SK-N-SH (cell line): ENCODE data around the gene BAIAP2. TPM values are rescaled to one million over a fixed set of nuclear protein-coding genes. Genes with fewer than 3 reads are reported as not detected.

Experiments used
- CTCF ChIA-PET: fragments of 300-600, 350-600 bp; formaldehyde crosslinking; extraction: SDS; loops from one replicate; lab custom pipeline; 2021; lab: Yijun Ruan, JAX
- POLR2A ChIA-PET: fragments of 350-600 bp; sonication (Branson Sonifier 250); formaldehyde crosslinking; extraction: SDS; loops from one replicate; lab custom pipeline; 2020; ENCODE audit warnings: antibody characterized with exemption, inconsistent platforms; lab: Yijun Ruan, JAX
- DNase-seq: peaks from one replicate; pipeline ENCODE4 v3.0.0; 2012
- H2AFZ ChIP-seq: fragments of 200-600 bp; sonication (generic); 2 replicates; pipeline ENCODE4 v1.8.1; 2016; ENCODE audit warnings: antibody characterized with exemption, mild to moderate bottlenecking, low read depth
- H3F3A ChIP-seq: fragments of 200-600 bp; sonication (generic); replicated peaks from 2 replicates; pipeline ENCODE3; 2016; ENCODE audit warnings: antibody characterized with exemption, mild to moderate bottlenecking; ENCODE audit not compliant: insufficient read depth
- H3K27ac ChIP-seq, 2 experiments: fragments of 200-500 bp in 1 of 2; fragments of 200-600 bp in 1 of 2; sonication (Bioruptor generic) in 1 of 2; sonication (generic), shearing (Covaris generic) in 1 of 2; 2 replicates each; pipeline versions ENCODE4 v1.5.1 to v1.6.1; 2014 to 2016; ENCODE audit warnings: low read depth in 2 of 2, inconsistent platforms in 1 of 2, low read length in 1 of 2, mild to moderate bottlenecking in 1 of 2, mixed read lengths in 1 of 2
- H3K27me3 ChIP-seq: fragments of 200-600 bp; sonication (generic), shearing (Covaris generic); 2 replicates; pipeline ENCODE4 v1.6.1; 2016; ENCODE audit warnings: mixed run types; ENCODE audit not compliant: insufficient read depth
- H3K36me3 ChIP-seq, 2 experiments: fragments of 200-500 bp in 1 of 2; fragments of 200-600 bp in 1 of 2; sonication (Bioruptor generic) in 1 of 2; sonication (generic) in 1 of 2; replicated peaks in 1 of 2; 2 replicates each; pipeline versions ENCODE3 to v1.5.1; 2014 to 2016; ENCODE audit warnings: low read length in 1 of 2, mild to moderate bottlenecking in 1 of 2; ENCODE audit not compliant: insufficient read depth in 2 of 2, control insufficient read depth in 1 of 2
- H3K4me1 ChIP-seq, 2 experiments: fragments of 200-500 bp in 1 of 2; fragments of 200-600 bp in 1 of 2; sonication (Bioruptor generic) in 1 of 2; sonication (generic), shearing (Covaris generic) in 1 of 2; 2 replicates each; pipeline versions ENCODE4 v1.5.1 to v1.6.1; 2014 to 2016; ENCODE audit warnings: low read depth in 1 of 2, low read length in 1 of 2, mixed run types in 1 of 2; ENCODE audit not compliant: insufficient read depth in 2 of 2, control insufficient read depth in 1 of 2
- H3K4me2 ChIP-seq: fragments of 200-600 bp; sonication (generic), shearing (Covaris generic); 2 replicates; pipeline ENCODE4 v1.6.1; 2017; ENCODE audit warnings: mixed run types
- H3K4me3 ChIP-seq, 2 experiments: fragments of 200-500 bp in 1 of 2; fragments of 200-600 bp in 1 of 2; sonication (Bioruptor generic) in 1 of 2; sonication (generic), shearing (Covaris generic) in 1 of 2; 2 replicates each; pipeline versions ENCODE4 v1.5.1 to v1.8.1; 2014 to 2016; ENCODE audit warnings: low read depth in 2 of 2, inconsistent platforms in 1 of 2, low read length in 1 of 2, mild to moderate bottlenecking in 1 of 2, mixed read lengths in 1 of 2, moderate library complexity in 1 of 2
- H3K79me2 ChIP-seq: fragments of 200-600 bp; sonication (generic); 2 replicates; pipeline ENCODE4 v1.8.1; 2017; ENCODE audit warnings: mild to moderate bottlenecking; ENCODE audit not compliant: insufficient read depth
- H3K9ac ChIP-seq: fragments of 200-600 bp; sonication (generic); 2 replicates; pipeline ENCODE4 v1.6.1; 2017; ENCODE audit warnings: mixed run types
- H3K9me2 ChIP-seq: fragments of 200-600 bp; sonication (generic); 2 replicates; pipeline ENCODE4 v1.6.1; 2017; ENCODE audit warnings: mixed run types
- H3K9me3 ChIP-seq: fragments of 200-600 bp; sonication (generic); 2 replicates; pipeline ENCODE4 v1.6.1; 2017; ENCODE audit warnings: mixed run types, mild to moderate bottlenecking, moderate library complexity
- H4K20me1 ChIP-seq: fragments of 200-600 bp; sonication (generic); 2 replicates; pipeline ENCODE4 v1.6.1; 2017; ENCODE audit warnings: mild to moderate bottlenecking, mixed run types; ENCODE audit not compliant: insufficient read depth
- EP300 ChIP-seq, 2 experiments: IDR thresholded peaks; 2 replicates each; pipeline versions ENCODE4 v1.4.0 to v1.6.1; 2012; ENCODE audit warnings: borderline replicate concordance in 1 of 2, low read depth in 1 of 2, low read length in 1 of 2
- FOSL2 ChIP-seq: IDR thresholded peaks from 2 replicates; pipeline ENCODE4 v1.4.0; 2012; ENCODE audit warnings: low read depth, mild to moderate bottlenecking, moderate library complexity, borderline replicate concordance
- FOXJ3 ChIP-seq: sonication (generic); formaldehyde crosslinking; IDR thresholded peaks from 2 replicates; pipeline ENCODE4 v1.5.1; 2020; ENCODE audit warnings: mild to moderate bottlenecking, missing genetic modification reagents
- FOXM1 ChIP-seq: IDR thresholded peaks from 2 replicates; pipeline ENCODE4 v1.4.0; 2012; ENCODE audit warnings: low read depth, mild to moderate bottlenecking
- MAX ChIP-seq: IDR thresholded peaks from 2 replicates; pipeline ENCODE4 v1.4.0; 2012; ENCODE audit warnings: low read depth
- MEF2A ChIP-seq: IDR thresholded peaks from 2 replicates; pipeline ENCODE4 v1.4.0; 2012; ENCODE audit warnings: low read depth, borderline replicate concordance
- NRF1 ChIP-seq: IDR thresholded peaks from 2 replicates; pipeline ENCODE4 v1.6.1; 2012; ENCODE audit warnings: low read depth, mild to moderate bottlenecking, low read length
- PBX3 ChIP-seq: IDR thresholded peaks from 2 replicates; pipeline ENCODE4; 2012
- POLR2AphosphoS5 ChIP-seq: IDR thresholded peaks from 2 replicates; pipeline ENCODE4 v1.6.1; 2012; ENCODE audit warnings: low read depth, low read length
- RCOR1 ChIP-seq: fragments of 150-350 bp; IDR thresholded peaks from 2 replicates; pipeline ENCODE4 v1.6.1; 2017; ENCODE audit warnings: antibody characterized with exemption, low read length
- RXRA ChIP-seq: IDR thresholded peaks from 2 replicates; pipeline ENCODE4 v1.4.0; 2012; ENCODE audit warnings: low read depth, mild to moderate bottlenecking, borderline replicate concordance
- SIN3A ChIP-seq: IDR thresholded peaks from 2 replicates; pipeline ENCODE4 v1.6.1; 2012; ENCODE audit warnings: low read depth, mild to moderate bottlenecking, low read length, moderate library complexity, borderline replicate concordance
- SMC3 ChIP-seq: IDR thresholded peaks from 2 replicates; pipeline ENCODE4 v1.6.1; 2012; ENCODE audit warnings: low read depth, low read length, improper control_type of control experiment
- TAF1 ChIP-seq: IDR thresholded peaks from 2 replicates; pipeline ENCODE4 v1.6.1; 2012; ENCODE audit warnings: low read depth, mild to moderate bottlenecking, low read length, moderate library complexity, borderline replicate concordance
- TCF12 ChIP-seq: IDR thresholded peaks from 2 replicates; pipeline ENCODE4 v1.4.0; 2012
- TEAD4 ChIP-seq: IDR thresholded peaks from 2 replicates; pipeline ENCODE4 v1.4.0; 2012; ENCODE audit warnings: mild to moderate bottlenecking, borderline replicate concordance; ENCODE audit not compliant: insufficient read depth
- USF1 ChIP-seq: IDR thresholded peaks from 2 replicates; pipeline ENCODE4 v1.4.0; 2012; ENCODE audit warnings: low read depth, borderline replicate concordance
- USF2 ChIP-seq: fragments of 150-350 bp; IDR thresholded peaks from 2 replicates; pipeline ENCODE4 v1.6.1; 2017; ENCODE audit warnings: antibody characterized with exemption, low read length, low read depth, borderline replicate concordance
- ZBTB33 ChIP-seq: IDR thresholded peaks from 2 replicates; pipeline ENCODE4 v1.4.0; 2012; ENCODE audit warnings: low read depth, borderline replicate concordance
- WGBS: methylation state at CpG from one replicate; pipeline ENCODE4 v1.1.6; 2017; ENCODE audit warnings: low lambda C conversion rate; 5-methylcytosine and 5-hydroxymethylcytosine counted together
- polyA plus RNA-seq, 3 experiments: library from polyadenylated mRNA; depleted of rRNA; stranded (reverse); fragments of >200 nt; gene quantifications; 2 replicates each; pipeline ENCODE4 v1.2.3, GENCODE V29; 2012

Gene BAIAP2
- polyA plus RNA-seq, 1 of the 3 experiments (the other 2 are of a cell fraction), result 19.8 TPM

GRCh38 chr17:81119223-81120148 is 84.5 kb downstream of the BAIAP2 start:
- H3K9me2 ChIP-seq, result no peaks in the 10 kb centered on the region
- no peak overlapping the region for H3K27ac ChIP-seq
- POLR2A ChIA-PET, result no interaction called here
- H3K27me3 ChIP-seq, result no peaks in the 10 kb centered on the region
- DNase-seq, result peak; percentile 96
- WGBS, result 86% methylated on average over 71 of the region's 89 CpGs
- no peaks in the 10 kb centered on the region for H3F3A ChIP-seq
- CTCF ChIA-PET, result interaction anchor here (1.2 to 13.0 kb wide), 4 partner anchors 12 to 81 kb away, joined by 3 to 177 read pairs (median 6); no protein-coding TSS in a partner anchor
- no peaks in the 10 kb centered on the region for H3K9me3 ChIP-seq
- H3K79me2 ChIP-seq, result no peaks in the 10 kb centered on the region
- H3K4me1 ChIP-seq, result peaks cover 0 to 29% of the 10 kb centered on the region in 2 experiments; a peak in 1 of 4 replicates
- H3K36me3 ChIP-seq, result no peaks in the 10 kb centered on the region
- H3K4me2 ChIP-seq, result no peak overlapping the region
- H4K20me1 ChIP-seq, result no peaks in the 10 kb centered on the region
- H3K4me3 ChIP-seq, result no peak overlapping the region
- TF ChIP-seq ZBTB33, result no peak
- no peak for TF ChIP-seq TEAD4
- no peak for TF ChIP-seq MAX
- TF ChIP-seq RCOR1, result no peak
- TF ChIP-seq TAF1, result no peak
- no peak for TF ChIP-seq TCF12
- no peak for TF ChIP-seq MEF2A
- H3K9ac ChIP-seq, result no peak overlapping the region
- H2AFZ ChIP-seq, result no peak overlapping the region

- H3K79me2 ChIP-seq, result no peaks in the 10 kb centered on the region
- H3K27ac ChIP-seq, result no peak overlapping the region
- WGBS, result 94% methylated on average over 33 of the region's 33 CpGs
- peaks cover 0 to 23% of the 10 kb centered on the region in 2 experiments; a peak in 1 of 4 replicates for H3K4me1 ChIP-seq
- H4K20me1 ChIP-seq, result no peaks in the 10 kb centered on the region
- H2AFZ ChIP-seq, result no peak overlapping the region
- no peaks in the 10 kb centered on the region for H3K36me3 ChIP-seq
- H3F3A ChIP-seq, result no peaks in the 10 kb centered on the region
- no peak for DNase-seq
- H3K4me3 ChIP-seq, result no peak overlapping the region
- no peaks in the 10 kb centered on the region for H3K27me3 ChIP-seq
- POLR2A ChIA-PET, result no interaction called here
- H3K4me2 ChIP-seq, result no peak overlapping the region
- CTCF ChIA-PET, result interaction anchor here (1.2 to 13.0 kb wide), 3 partner anchors 12 to 22 kb away, joined by 3 to 177 read pairs (median 4); no protein-coding TSS in a partner anchor
- no peaks in the 10 kb centered on the region for H3K9me3 ChIP-seq
- no peak overlapping the region for H3K9ac ChIP-seq
- H3K9me2 ChIP-seq, result no peaks in the 10 kb centered on the region
- no peak for TF ChIP-seq FOXM1
- TF ChIP-seq NRF1, result no peak
- TF ChIP-seq EP300 (IDR thresholded peaks at IDR 0.05; ENCODE audit: borderline replicate concordance in 1 of 2, low read depth in 1 of 2, low read length in 1 of 2), result no peak
- no peak for TF ChIP-seq TEAD4
- TF ChIP-seq SIN3A, result no peak
- no peak for TF ChIP-seq FOXJ3 (CRISPR knock-in tag)
- no peak for TF ChIP-seq RXRA
- no peak for TF ChIP-seq MEF2A
- TF ChIP-seq PBX3, result no peak
- TF ChIP-seq MAX, result no peak
- TF ChIP-seq TAF1, result no peak
- no peak for TF ChIP-seq USF1
- no peak for TF ChIP-seq FOSL2
- no peak for TF ChIP-seq POLR2AphosphoS5
- no peak for TF ChIP-seq SMC3
- TF ChIP-seq USF2, result no peak
Observed at GRCh38 chr17:81120149-81120484, 85.2 kb downstream of the BAIAP2 start.
